GM12873 (cell line): ENCODE measurements around the gene COL24A1.

Source experiments
- CTCF ChIP-seq: IDR thresholded peaks from 2 replicates; pipeline ENCODE4 v1.5.1; 2012; ENCODE audit warnings: low read depth, mild to moderate bottlenecking, moderate library complexity, low read length, control low read depth; ENCODE audit not compliant: insufficient read depth; ENCODE audit errors: missing control alignments

Gene COL24A1

GRCh38 chr1:85708829-85709227, 447.7 kb downstream of the COL24A1 start:
- no peak for TF ChIP-seq CTCF

GRCh38 chr1:85707990-85708828, 448.4 kb downstream of the COL24A1 start, which contains the start of gene ZNHIT6:
Gene ZNHIT6 (minus strand): TSS chr1:85708433. CDS start chr1:85708284, 149 bp downstream.
- peak; percentile 55 for TF ChIP-seq CTCF

GRCh38 chr1:85707267-85707989, 449.1 kb downstream of the COL24A1 start:
- TF ChIP-seq CTCF = no peak

- no peak for TF ChIP-seq CTCF
Observed at GRCh38 chr1:85705940-85706339, 450.6 kb downstream of the COL24A1 start.

- no peak for TF ChIP-seq CTCF
Observed at GRCh38 chr1:85700422-85700821, 456.1 kb downstream of the COL24A1 start.

- no peak for TF ChIP-seq CTCF
Observed at GRCh38 chr1:85697895-85698294, 458.7 kb downstream of the COL24A1 start.

- TF ChIP-seq CTCF = peak; percentile 8
Observed at GRCh38 chr1:85692730-85693314, 463.8 kb downstream of the COL24A1 start.
